Breast epithelium (tissue), 4 donors: ENCODE measurements around the gene BAIAP3. TPM values are rescaled to one million over a fixed set of nuclear protein-coding genes. Genes with fewer than 3 reads are reported as not detected.
A peak's percentile ranks its signal among the peaks of the same experiment; 100 is the strongest.

Experiments
- DNase-seq, 2 donors: peaks; one replicate each; pipeline ENCODE4 v3.0.0-alpha.2; 2019; ENCODE audit warnings: low spot score in 2 of 2
- H3K27ac ChIP-seq, 2 donors: fragments of 200-600 bp; sonication (generic) in 1 of 2; one replicate each; pipeline ENCODE4 v1.5.1; 2016 to 2019; ENCODE audit warnings: mild to moderate bottlenecking in 1 of 2
- H3K27me3 ChIP-seq, 2 donors: fragments of 200-600 bp; sonication (generic) in 1 of 2; one replicate each; pipeline versions ENCODE4 v1.5.1 to v1.6.0; 2017 to 2019; ENCODE audit warnings: control low read depth in 1 of 2, mild to moderate bottlenecking in 1 of 2
- H3K36me3 ChIP-seq: fragments of 200-600 bp; one replicate; pipeline ENCODE4 v1.5.1; 2019
- H3K4me1 ChIP-seq, 2 donors: fragments of 200-600 bp; sonication (generic); one replicate each; pipeline ENCODE4 v1.5.1; 2016 to 2019; ENCODE audit warnings: control low read depth in 1 of 2
- H3K4me3 ChIP-seq, 3 donors: fragments of 200-600 bp; sonication (generic); 1 replicate in 2 of 3; 2 replicates in 1 of 3; pipeline ENCODE4 v1.5.1; 2016 to 2019; ENCODE audit warnings: mild to moderate bottlenecking in 3 of 3, moderate library complexity in 2 of 3
- H3K9me3 ChIP-seq, 2 donors: fragments of 200-600 bp; sonication (generic) in 1 of 2; one replicate each; pipeline ENCODE4 v1.5.1; 2016 to 2019; ENCODE audit warnings: control low read depth in 1 of 2
- CTCF ChIP-seq, 3 donors: fragments of 450-650 bp; IDR thresholded peaks; one replicate each; pipeline ENCODE4 v1.5.1; 2016 to 2017; ENCODE audit warnings: antibody characterized with exemption in 3 of 3, mild to moderate bottlenecking in 3 of 3, moderate library complexity in 3 of 3
- POLR2A ChIP-seq: fragments of 450-650 bp; IDR thresholded peaks from one replicate; pipeline ENCODE4 v1.6.1; 2016; ENCODE audit warnings: antibody characterized with exemption, mild to moderate bottlenecking, moderate library complexity
- POLR2AphosphoS5 ChIP-seq, 3 donors: sonication (generic); formaldehyde crosslinking; IDR thresholded peaks; one replicate each; pipeline ENCODE4 v1.6.1; 2017; ENCODE audit warnings: antibody characterized with exemption in 3 of 3
- intact Hi-C: fragments of 100-400 bp; cut with DNase I; formaldehyde crosslinking; loops from one replicate; pipeline ENCODE4 v1.15.1; 2023; ENCODE audit warnings: low total_unique reads
- total RNA-seq, 3 donors: library from RNA; depleted of rRNA; stranded (reverse); fragments of >200 nt; gene quantifications; one replicate each; pipeline ENCODE4 v1.1.0, GENCODE V29; 2016

BAIAP3 gene
- total RNA-seq, 3 donors from 2014 or later = 2.7 to 8.2 (median 7.3) TPM

DNA sequence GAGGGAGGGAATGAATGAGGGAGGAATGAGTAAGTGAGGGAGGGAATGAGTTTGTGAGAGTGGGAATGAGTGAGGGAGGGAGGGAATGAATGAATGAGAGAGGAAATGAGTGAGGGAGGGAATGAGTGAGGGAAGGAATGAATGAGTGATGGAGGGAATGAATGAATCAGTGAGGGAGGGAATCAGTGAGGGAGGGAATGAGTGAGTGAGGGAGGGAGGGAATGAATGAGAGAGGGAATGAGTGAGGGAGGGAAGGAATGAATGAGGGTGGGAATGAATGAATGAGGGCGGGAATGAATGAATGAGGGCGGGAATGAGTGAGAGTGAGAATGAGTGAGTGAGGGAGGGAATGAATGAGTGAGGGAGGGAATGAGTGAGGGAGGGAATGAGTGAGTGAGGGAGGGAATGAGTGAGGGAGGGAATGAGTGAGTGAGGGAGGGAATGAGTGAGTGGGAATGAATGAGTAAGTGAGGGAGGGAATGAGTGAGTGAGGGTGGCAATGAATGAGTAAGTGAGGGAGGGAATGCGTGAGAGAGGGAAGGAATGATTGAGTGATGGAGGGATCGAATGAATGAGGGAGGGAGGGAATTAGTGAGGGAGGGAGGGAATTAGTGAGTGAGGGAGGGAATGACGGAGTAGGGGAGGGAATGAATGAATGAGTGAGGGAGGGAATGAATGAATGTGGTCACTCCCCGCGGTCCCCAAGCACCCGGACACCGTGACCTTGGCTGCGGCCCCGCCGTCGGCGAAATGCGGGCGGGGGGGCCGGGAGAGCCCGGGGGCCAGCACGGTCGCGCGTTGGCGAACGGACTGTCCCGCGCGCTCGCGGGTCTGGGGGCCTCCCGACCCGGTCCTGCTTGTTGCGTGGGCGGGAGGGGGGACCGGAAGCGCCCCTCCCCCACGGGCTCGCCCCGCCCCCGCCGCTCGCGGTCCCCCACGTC, 25.1 kb upstream of the BAIAP3 start:
- no peaks in the 10 kb centered on the region for H3K9me3 ChIP-seq
- peak overlapping the region; percentile 97 for H3K27ac ChIP-seq
- peak overlapping the region; percentile 75 to 88 (median 78) for H3K4me3 ChIP-seq
- no peaks in the 10 kb centered on the region for H3K36me3 ChIP-seq
- no peaks in the 10 kb centered on the region for H3K27me3 ChIP-seq
- H3K4me1 ChIP-seq = peaks cover 18% of the 10 kb centered on the region in 2 donors
- intact Hi-C loops = loop anchor here (2.0 kb wide), 1 partner anchor 38 kb away; no protein-coding TSS in a partner anchor
- DNase-seq = no peak
- TF ChIP-seq POLR2A (no peak), POLR2AphosphoS5 (IDR thresholded peaks at IDR 0.05) (no peak), CTCF (IDR thresholded peaks at IDR 0.05) (no peak)

DNA sequence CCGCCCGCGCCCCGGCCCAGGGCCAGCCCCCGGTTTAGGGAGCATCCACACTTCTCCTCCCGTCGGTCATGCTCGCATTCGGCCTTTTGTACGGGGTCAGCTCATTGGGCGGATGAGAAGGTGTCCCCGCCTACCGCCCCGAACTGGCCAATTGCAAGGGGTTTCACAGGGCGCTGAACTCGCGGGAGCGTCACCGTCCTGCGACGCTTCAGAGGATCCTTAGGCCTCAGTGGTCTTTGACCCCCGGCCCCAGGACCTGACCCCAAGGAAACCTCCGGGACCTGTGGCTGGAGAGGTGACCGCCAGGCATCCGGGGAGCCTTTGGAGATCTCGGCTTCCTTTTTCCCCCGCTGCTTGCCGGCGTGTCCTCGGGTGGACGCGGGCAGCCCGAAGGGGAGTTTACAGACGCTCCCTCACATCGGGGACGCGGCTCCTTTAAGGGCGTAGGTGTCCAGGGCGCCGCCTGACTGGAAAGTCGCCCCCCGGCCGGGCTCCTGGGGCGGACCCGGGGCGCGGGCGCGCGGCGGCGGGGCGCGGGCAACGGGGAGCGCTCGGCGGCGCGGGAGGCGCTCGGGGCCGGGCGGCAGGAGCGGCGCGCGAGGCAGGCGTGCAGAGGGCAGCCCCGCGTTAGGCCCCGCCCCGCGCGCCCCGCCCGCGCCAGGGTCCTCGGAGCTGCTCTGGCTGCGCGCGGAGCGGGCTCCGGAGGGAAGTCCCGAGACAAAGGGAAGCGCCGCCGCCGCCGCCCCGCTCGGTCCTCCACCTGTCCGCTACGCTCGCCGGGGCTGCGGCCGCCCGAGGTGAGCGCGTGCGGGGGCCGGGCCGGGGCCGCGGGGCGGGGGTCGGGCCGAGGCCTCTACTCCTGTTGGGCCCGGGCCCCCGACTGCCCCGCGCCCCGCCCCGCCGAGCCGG, 24.2 kb upstream of the BAIAP3 start, which contains the start of gene UBE2I:
Gene UBE2I (plus strand): TSS at position 660 of the 909 bp plus-strand sequence. CDS start 4,395 bp downstream, outside the sequence.
- intact Hi-C loops = loop anchor here (2.0 kb wide), 1 partner anchor 38 kb away; no protein-coding TSS in a partner anchor
- H3K36me3 ChIP-seq = no peaks in the 10 kb centered on the region
- peak within 1 kb of the TSS; percentile 97 for H3K27ac ChIP-seq
- H3K27me3 ChIP-seq = no peaks in the 10 kb centered on the region
- H3K9me3 ChIP-seq = no peaks in the 10 kb centered on the region
- TF ChIP-seq POLR2AphosphoS5 (IDR thresholded peaks at IDR 0.05) = peak; percentile 78 to 81 (median 79)
- no peak for TF ChIP-seq POLR2A
- TF ChIP-seq CTCF (IDR thresholded peaks at IDR 0.05) = no peak
- H3K4me1 ChIP-seq = peaks cover 18% of the 10 kb centered on the region in 2 donors
- DNase-seq = peak; percentile 96 to 98
- H3K4me3 ChIP-seq = peak within 1 kb of the TSS; percentile 75 to 88 (median 78)

DNA sequence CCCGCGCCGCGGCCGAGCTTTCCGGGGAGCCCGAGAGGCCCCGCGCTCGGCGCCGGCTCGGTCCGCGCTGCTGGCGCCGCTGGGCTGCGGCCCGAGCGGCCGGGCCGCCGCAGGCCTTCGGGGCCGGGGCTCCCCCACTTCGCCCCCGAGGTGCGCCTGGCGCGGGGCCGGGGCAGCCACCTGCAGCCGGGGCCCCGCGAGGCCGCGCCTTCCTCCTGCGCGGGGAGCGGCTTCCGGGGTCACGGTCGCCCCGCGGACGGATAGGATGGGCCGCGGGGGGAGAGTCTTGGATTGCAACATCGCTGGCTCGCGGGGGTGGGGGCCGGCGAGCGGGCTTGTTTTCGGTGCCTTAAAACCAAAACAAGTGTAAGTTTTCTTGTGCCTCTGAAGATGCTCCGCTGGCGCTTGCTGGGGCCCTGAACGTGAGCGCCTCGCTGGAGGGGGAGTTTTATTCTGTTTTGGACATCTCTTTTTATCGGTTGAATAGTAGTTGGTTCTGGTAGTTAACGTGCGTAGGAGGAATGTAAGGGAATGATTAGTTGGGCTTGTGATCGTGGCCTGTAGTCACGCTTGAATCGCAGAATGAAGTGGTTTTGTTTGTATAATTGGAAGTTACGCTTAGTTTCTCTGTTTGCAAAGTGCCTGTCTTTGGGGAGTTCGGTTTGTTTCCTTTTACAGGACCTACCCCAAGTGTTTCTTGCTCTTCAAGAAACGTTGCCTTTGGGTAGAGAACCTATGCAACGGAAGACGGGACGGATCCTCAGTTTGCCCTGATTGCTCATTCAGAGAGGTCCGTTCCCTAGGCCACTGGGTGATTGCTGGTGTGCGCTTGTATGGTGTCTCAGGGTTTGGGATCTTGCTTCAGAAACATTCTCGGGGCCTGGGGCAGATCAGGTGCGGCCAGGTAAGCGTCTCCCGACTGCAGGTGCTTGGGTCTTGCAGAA, 23.3 kb upstream of the BAIAP3 start:
- TF ChIP-seq CTCF (IDR thresholded peaks at IDR 0.05) (no peak), POLR2AphosphoS5 (IDR thresholded peaks at IDR 0.05) (peak; percentile 8 to 67 (median 21))
- H3K27ac ChIP-seq = peak overlapping the region; percentile 60 to 97

GRCh38 chr16:1310832-1311200, 22.6 kb upstream of the BAIAP3 start:
- no peak for TF ChIP-seq CTCF (IDR thresholded peaks at IDR 0.05)
- no peak for TF ChIP-seq POLR2A
- no peak for TF ChIP-seq POLR2AphosphoS5 (IDR thresholded peaks at IDR 0.05)
- H3K27ac ChIP-seq = peak overlapping the region in 1 of 2 donors; percentile 97

More for the DNA sequence above, 23.3 kb upstream of the BAIAP3 start:
- Histone ChIP-seq H3K4me3 (peak overlapping the region; percentile 75 to 88 (median 78)), H3K4me1 (peaks cover 18% of the 10 kb centered on the region in 2 donors), H3K9me3 (no peaks in the 10 kb centered on the region), H3K36me3 (no peaks in the 10 kb centered on the region), H3K27me3 (no peaks in the 10 kb centered on the region)
- intact Hi-C loops = loop anchor here (2.0 to 10.0 kb wide), 2 partner anchors 37 to 105 kb away; partner anchors contain the start of gene UNKL
- peak in 1 of 2 donors; percentile 44 for DNase-seq

More at GRCh38 chr16:1310832-1311200, 22.6 kb upstream of the BAIAP3 start:
- intact Hi-C loops = loop anchor here (10.0 kb wide), 1 partner anchor 104 kb away; the partner anchor contains the start of gene UNKL
- DNase-seq = no peak
- Histone ChIP-seq H3K27me3 (no peaks in the 10 kb centered on the region), H3K36me3 (no peaks in the 10 kb centered on the region), H3K4me1 (peaks cover 18% of the 10 kb centered on the region in 2 donors), H3K9me3 (no peaks in the 10 kb centered on the region), H3K4me3 (peak overlapping the region; percentile 75 to 88 (median 78))
